K562 (cell line): Measurements from ENCODE around the gene CPA2.

ENCODE experiments used
- BMI1 ChIP-seq: fragments of 150-350 bp; IDR thresholded peaks from 2 replicates; pipeline ENCODE4 v1.6.1; 2014; ENCODE audit warnings: low read length
- CTCF ChIP-seq, 3 experiments: IDR thresholded peaks in 2 of 3; conservative IDR thresholded peaks in 1 of 3; 2 replicates each; pipeline ENCODE4 v1.5.1; 2011 to 2012; ENCODE audit warnings: low read length in 3 of 3, mild to moderate bottlenecking in 3 of 3, control low read depth in 2 of 3, improper control_type of control experiment in 1 of 3, inconsistent platforms in 1 of 3, low read depth in 1 of 3, mixed read lengths in 1 of 3, moderate library complexity in 1 of 3; ENCODE audit not compliant: insufficient read depth in 2 of 3
- DDX20 ChIP-seq: fragments of 450-650 bp; IDR thresholded peaks from 2 replicates; pipeline ENCODE4 v1.6.1; 2016; ENCODE audit warnings: missing genetic modification characterization, low read depth, mild to moderate bottlenecking, missing compliant biosample characterization, moderate library complexity
- DMBX1 ChIP-seq: fragments of 250-450 bp; sonication (Bioruptor Pico); IDR thresholded peaks from 2 replicates; pipeline ENCODE4 v1.8.0; 2022; ENCODE audit warnings: inconsistent platforms, mild to moderate bottlenecking, moderate library complexity, borderline replicate concordance
- E4F1 ChIP-seq: fragments of 250-450 bp; sonication (Bioruptor Pico); IDR thresholded peaks from 2 replicates; pipeline ENCODE4 v1.5.0; 2021; ENCODE audit warnings: mild to moderate bottlenecking, borderline replicate concordance
- EP300 ChIP-seq: IDR thresholded peaks from 2 replicates; pipeline ENCODE4 v1.6.1; 2012; ENCODE audit warnings: low read length, improper control_type of control experiment
- KDM5B ChIP-seq: fragments of 200-600 bp; sonication (generic); IDR thresholded peaks from 2 replicates; pipeline ENCODE4 v1.6.1; 2012; ENCODE audit warnings: low read depth, mild to moderate bottlenecking, moderate library complexity, low read length, control low read depth, inconsistent platforms; ENCODE audit not compliant: insufficient replicate concordance
- NFE2L1 ChIP-seq: fragments of 450-650 bp; IDR thresholded peaks from 2 replicates; pipeline ENCODE4 v1.6.1; 2016; ENCODE audit warnings: missing genetic modification characterization, low read depth, mild to moderate bottlenecking, missing compliant biosample characterization, moderate library complexity, borderline replicate concordance
- PATZ1 ChIP-seq: fragments of 250-450 bp; sonication (Bioruptor Pico); IDR thresholded peaks from 2 replicates; pipeline ENCODE4 v1.5.0; 2020; ENCODE audit warnings: mild to moderate bottlenecking, borderline replicate concordance

- no peak for TF ChIP-seq PATZ1 (CRISPR knock-in tag)
- no peak for TF ChIP-seq CTCF (IDR thresholded peaks at IDR 0.05 in 2 of 3, conservative IDR thresholded peaks at IDR 0.05 in 1 of 3; ENCODE audit: insufficient read depth in 2 of 3, low read depth in 1 of 3, low read length in 3 of 3)
- no peak for TF ChIP-seq BMI1
- no peak for TF ChIP-seq DMBX1 (CRISPR knock-in tag)
- TF ChIP-seq KDM5B: no peak
- TF ChIP-seq EP300: no peak
- TF ChIP-seq E4F1 (CRISPR knock-in tag): no peak
- no peak for TF ChIP-seq NFE2L1 (tag)
- no peak for TF ChIP-seq DDX20 (tag)
Observed at GRCh38 chr7:130302649-130303048, 36.0 kb downstream of the CPA2 start.
